Liver (tissue), 9 donors: ENCODE results near the gene PDE4D. TPM values are rescaled to one million over a fixed set of nuclear protein-coding genes. Genes with fewer than 3 reads are reported as not detected.
A peak's percentile ranks its signal among the peaks of the same experiment; 100 is the strongest.
"Not testable (repeated sequence)": the region's sequence is repeated elsewhere in the genome, so short reads cannot be mapped to it uniquely, and the experiment has no call there.

Source experiments
- DNase-seq: peaks from one replicate; pipeline ENCODE4 v3.0.0-alpha.2; 2017; ENCODE audit warnings: low spot score
- H3K27ac ChIP-seq, 2 donors: one replicate each; pipeline ENCODE4 v1.7.0; 2013; ENCODE audit warnings: inconsistent platforms in 2 of 2, low read length in 2 of 2, control low read depth in 1 of 2, low read depth in 1 of 2, mild to moderate bottlenecking in 1 of 2
- H3K27me3 ChIP-seq, 4 donors: one replicate each; pipeline versions ENCODE4 v1.6.1 to v1.7.0; 2013; ENCODE audit warnings: low read length in 3 of 4, inconsistent platforms in 1 of 4, mild to moderate bottlenecking in 1 of 4, moderate library complexity in 1 of 4; ENCODE audit not compliant: control insufficient read depth in 4 of 4, insufficient read depth in 4 of 4
- H3K36me3 ChIP-seq, 4 donors: one replicate each; pipeline versions ENCODE4 v1.6.1 to v1.7.0; 2013; ENCODE audit warnings: low read length in 3 of 4, mild to moderate bottlenecking in 3 of 4, low read depth in 1 of 4, moderate library complexity in 1 of 4; ENCODE audit not compliant: control insufficient read depth in 4 of 4, insufficient read depth in 3 of 4
- H3K4me1 ChIP-seq, 4 donors: one replicate each; pipeline versions ENCODE4 v1.6.1 to v1.7.0; 2013; ENCODE audit warnings: low read length in 3 of 4, mild to moderate bottlenecking in 3 of 4, moderate library complexity in 1 of 4; ENCODE audit not compliant: control insufficient read depth in 4 of 4, insufficient read depth in 4 of 4
- H3K4me3 ChIP-seq, 3 donors: one replicate each; pipeline versions ENCODE4 v1.6.1 to v1.7.0; 2013; ENCODE audit warnings: low read length in 3 of 3, control low read depth in 1 of 3, low read depth in 1 of 3, mild to moderate bottlenecking in 1 of 3
- H3K9ac ChIP-seq, 2 donors: one replicate each; pipeline ENCODE4 v1.7.0; 2013; ENCODE audit warnings: low read length in 2 of 2, mild to moderate bottlenecking in 2 of 2, moderate library complexity in 2 of 2, control low read depth in 1 of 2, low read depth in 1 of 2
- H3K9me3 ChIP-seq, 4 donors: one replicate each; pipeline versions ENCODE4 v1.6.1 to v1.7.0; 2013; ENCODE audit warnings: low read length in 3 of 4; ENCODE audit not compliant: control insufficient read depth in 4 of 4
- EGR1 ChIP-seq, 2 donors: IDR thresholded peaks; 2 replicates each; pipeline ENCODE4 v1.6.1; 2016 to 2018; ENCODE audit warnings: antibody characterized with exemption in 2 of 2, low read depth in 2 of 2
- FOXA1 ChIP-seq: IDR thresholded peaks from 2 replicates; pipeline ENCODE4 v1.6.1; 2016; ENCODE audit warnings: antibody characterized with exemption
- FOXA2 ChIP-seq: IDR thresholded peaks from 2 replicates; pipeline ENCODE4 v1.6.1; 2016; ENCODE audit warnings: antibody characterized with exemption
- GABPA ChIP-seq, 2 donors: IDR thresholded peaks in 1 of 2; conservative IDR thresholded peaks in 1 of 2; 2 replicates each; pipeline ENCODE4 v1.6.1; 2016; ENCODE audit warnings: antibody characterized with exemption in 2 of 2, mild to moderate bottlenecking in 1 of 2, moderate library complexity in 1 of 2
- HNF4A ChIP-seq, 2 donors: conservative IDR thresholded peaks; 2 replicates each; pipeline ENCODE4 v1.6.1; 2016; ENCODE audit warnings: antibody characterized with exemption in 2 of 2, mild to moderate bottlenecking in 2 of 2
- JUND ChIP-seq, 2 donors: IDR thresholded peaks; 2 replicates each; pipeline ENCODE4 v1.6.1; 2016; ENCODE audit warnings: antibody characterized with exemption in 2 of 2
- RAD21 ChIP-seq, 2 donors: IDR thresholded peaks; 2 replicates each; pipeline ENCODE4 v1.6.1; 2016; ENCODE audit warnings: antibody characterized with exemption in 2 of 2, mild to moderate bottlenecking in 2 of 2
- YY1 ChIP-seq: IDR thresholded peaks from 2 replicates; pipeline ENCODE4 v1.6.1; 2016; ENCODE audit warnings: antibody characterized with exemption, mild to moderate bottlenecking
- ZBTB33 ChIP-seq: IDR thresholded peaks from 2 replicates; pipeline ENCODE4 v1.6.1; 2016; ENCODE audit warnings: antibody characterized with exemption
- WGBS: extraction: QIAGEN DNeasy Blood & Tissue Kit; methylation state at CpG from one replicate; pipeline ENCODE4 v1.1.7; 2013; 5-methylcytosine and 5-hydroxymethylcytosine counted together
- polyA plus RNA-seq, 2 donors: library from polyadenylated mRNA; stranded (reverse) in 1 of 2; unstranded in 1 of 2; fragments of 200-250 nt in 1 of 2; fragments of >200 nt in 1 of 2; fragmentation: Nextera tagmentation in 1 of 2; extraction: Ambion mirVana in 1 of 2; gene quantifications; one replicate each; pipeline versions ENCODE4 v1.2.1 to v1.2.3, GENCODE V29; 2013 to 2015
- total RNA-seq, 2 donors: library from RNA; depleted of rRNA; stranded (reverse); fragments of >200 nt; gene quantifications; one replicate each; pipeline ENCODE4 v1.2.3, GENCODE V29; 2014
- TF ChIP-seq, protein P1 (sequence below): IDR thresholded peaks from 2 replicates; pipeline ENCODE4 v1.6.1; 2016; ENCODE audit warnings: antibody characterized with exemption
- TF ChIP-seq, protein P2 (sequence below): IDR thresholded peaks from 2 replicates; pipeline ENCODE4 v1.6.1; 2016; ENCODE audit warnings: antibody characterized with exemption
- TF ChIP-seq, protein P3 (sequence below): fragments of 150-350 bp; IDR thresholded peaks from 2 replicates; pipeline ENCODE4 v1.5.1; 2017; ENCODE audit warnings: improper control_type of control experiment, low read depth, low read length; ENCODE audit not compliant: missing input control
- donor health status: healthy.
- donor health status: healthy.
- donor health status: healthy.
- donor health status: healthy.
- donor health status: healthy.

Gene PDE4D
- total and polyA plus RNA-seq, 4 donors: 0.67 to 11.9 (median 6.5) TPM

- whole genome bisulfite sequencing: 93% methylated on average over 1 of the region's 1 CpG
- not testable (repeated sequence) for H3K4me3 ChIP-seq, H3K4me1 ChIP-seq
These were observed 519.5 kb downstream of the PDE4D start for GRCh38 chr5:59374036-59374435.

GRCh38 chr5:59371525-59372127, 521.9 kb downstream of the PDE4D start:
- TF ChIP-seq JUND (IDR thresholded peaks at IDR 0.05): no peak
- Histone ChIP-seq H3K27me3 (no peaks in the 10 kb centered on the region), H3K36me3 (no peaks in the 10 kb centered on the region), H3K9ac (no peak overlapping the region), H3K4me3 (no peak overlapping the region), H3K4me1 (peaks cover 0 to 2% (median under 1%) of the 10 kb centered on the region in 4 donors), H3K9me3 (peaks cover 0 to 12% (median 0%) of the 10 kb centered on the region in 4 donors), H3K27ac (no peak overlapping the region)
- DNase-seq: no peak
- WGBS: 80% methylated on average over 4 of the region's 4 CpGs

More at GRCh38 chr5:59374036-59374435, 519.5 kb downstream of the PDE4D start:
- peaks cover 0 to 12% (median 0%) of the 10 kb centered on the region in 4 donors for H3K9me3 ChIP-seq
- H3K27ac ChIP-seq, DNase-seq, H3K9ac ChIP-seq, H3K36me3 ChIP-seq, H3K27me3 ChIP-seq: not testable (repeated sequence)

DNA sequence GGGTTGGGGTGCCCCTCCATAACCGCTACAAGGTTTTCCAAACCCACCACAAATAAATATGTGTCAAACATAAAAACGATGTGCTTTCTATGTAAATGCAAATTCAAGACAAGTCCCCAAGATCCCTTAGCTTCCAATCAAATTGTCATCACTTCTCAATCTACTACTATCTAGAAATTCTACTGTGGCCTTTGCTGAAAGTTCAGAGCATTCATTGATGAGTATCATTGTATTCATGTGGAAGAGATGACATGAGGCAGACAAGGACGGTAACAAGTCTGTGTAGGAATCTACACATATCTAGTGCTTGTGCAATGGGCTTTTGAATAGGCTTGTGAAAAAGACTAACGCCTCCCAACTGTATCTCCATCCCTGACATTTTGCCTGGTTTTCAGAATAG, 524.6 kb downstream of the PDE4D start:
- H3K4me3 ChIP-seq: no peak overlapping the region
- WGBS: 92% methylated on average over 4 of the region's 4 CpGs
- peaks cover 0 to 7% (median 0%) of the 10 kb centered on the region in 4 donors for H3K9me3 ChIP-seq

GRCh38 chr5:59367791-59368394, 525.6 kb downstream of the PDE4D start:
- DNase-seq: peak; percentile 37

More for the DNA sequence above, 524.6 kb downstream of the PDE4D start:
- Histone ChIP-seq H3K27ac (no peak overlapping the region), H3K4me1 (peaks cover 0 to 2% (median under 1%) of the 10 kb centered on the region in 4 donors), H3K27me3 (no peaks in the 10 kb centered on the region), H3K9ac (no peak overlapping the region), H3K36me3 (no peaks in the 10 kb centered on the region)
- no peak for DNase-seq
- no peak for TF ChIP-seq YY1
- TF ChIP-seq, protein P1, sequence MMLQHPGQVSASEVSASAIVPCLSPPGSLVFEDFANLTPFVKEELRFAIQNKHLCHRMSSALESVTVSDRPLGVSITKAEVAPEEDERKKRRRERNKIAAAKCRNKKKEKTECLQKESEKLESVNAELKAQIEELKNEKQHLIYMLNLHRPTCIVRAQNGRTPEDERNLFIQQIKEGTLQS: no peak
- no peak for TF ChIP-seq RAD21 (IDR thresholded peaks at IDR 0.05)
- TF ChIP-seq FOXA2: no peak
- no peak for TF ChIP-seq HNF4A (conservative IDR thresholded peaks at IDR 0.05)
- TF ChIP-seq EGR1 (IDR thresholded peaks at IDR 0.05; ENCODE audit: low read depth in 2 of 2): no peak

More at GRCh38 chr5:59367791-59368394, 525.6 kb downstream of the PDE4D start:
- Histone ChIP-seq H3K27me3 (no peaks in the 10 kb centered on the region), H3K9me3 (no peaks in the 10 kb centered on the region), H3K27ac (no peak overlapping the region), H3K9ac (no peak overlapping the region), H3K36me3 (no peaks in the 10 kb centered on the region), H3K4me1 (peaks cover 0 to 2% (median under 1%) of the 10 kb centered on the region in 4 donors), H3K4me3 (no peak overlapping the region)
- 18% methylated on average over 7 of the region's 7 CpGs for WGBS
- TF ChIP-seq FOXA1 (no peak), HNF4A (conservative IDR thresholded peaks at IDR 0.05) (peak in 1 of 2 donors; percentile 34), RAD21 (IDR thresholded peaks at IDR 0.05) (peak; percentile 78 to 88), GABPA (IDR thresholded peaks at IDR 0.05 in 1 of 2, conservative IDR thresholded peaks at IDR 0.05 in 1 of 2) (no peak), YY1 (no peak), EGR1 (IDR thresholded peaks at IDR 0.05; ENCODE audit: low read depth in 2 of 2) (no peak), FOXA2 (no peak), ZBTB33 (no peak)
- TF ChIP-seq, protein P2, sequence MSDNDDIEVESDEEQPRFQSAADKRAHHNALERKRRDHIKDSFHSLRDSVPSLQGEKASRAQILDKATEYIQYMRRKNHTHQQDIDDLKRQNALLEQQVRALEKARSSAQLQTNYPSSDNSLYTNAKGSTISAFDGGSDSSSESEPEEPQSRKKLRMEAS: no peak
- TF ChIP-seq, protein P3, sequence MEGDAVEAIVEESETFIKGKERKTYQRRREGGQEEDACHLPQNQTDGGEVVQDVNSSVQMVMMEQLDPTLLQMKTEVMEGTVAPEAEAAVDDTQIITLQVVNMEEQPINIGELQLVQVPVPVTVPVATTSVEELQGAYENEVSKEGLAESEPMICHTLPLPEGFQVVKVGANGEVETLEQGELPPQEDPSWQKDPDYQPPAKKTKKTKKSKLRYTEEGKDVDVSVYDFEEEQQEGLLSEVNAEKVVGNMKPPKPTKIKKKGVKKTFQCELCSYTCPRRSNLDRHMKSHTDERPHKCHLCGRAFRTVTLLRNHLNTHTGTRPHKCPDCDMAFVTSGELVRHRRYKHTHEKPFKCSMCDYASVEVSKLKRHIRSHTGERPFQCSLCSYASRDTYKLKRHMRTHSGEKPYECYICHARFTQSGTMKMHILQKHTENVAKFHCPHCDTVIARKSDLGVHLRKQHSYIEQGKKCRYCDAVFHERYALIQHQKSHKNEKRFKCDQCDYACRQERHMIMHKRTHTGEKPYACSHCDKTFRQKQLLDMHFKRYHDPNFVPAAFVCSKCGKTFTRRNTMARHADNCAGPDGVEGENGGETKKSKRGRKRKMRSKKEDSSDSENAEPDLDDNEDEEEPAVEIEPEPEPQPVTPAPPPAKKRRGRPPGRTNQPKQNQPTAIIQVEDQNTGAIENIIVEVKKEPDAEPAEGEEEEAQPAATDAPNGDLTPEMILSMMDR: peak; percentile 56
